ENCODE results near the gene NOS1AP.
"Not testable (repeated sequence)": the region's sequence is repeated elsewhere in the genome, so short reads cannot be mapped to it uniquely, and the experiment has no call there.

NOS1AP gene

GRCh38 chr1:162406811-162407210, 337.3 kb downstream of the NOS1AP start:
- Histone ChIP-seq H3K4me1 (ENCODE audit: insufficient read depth, insufficient read length) (peaks cover 2% of the 10 kb centered on the region), H3K27me3 (ENCODE audit: insufficient read depth, insufficient read length) (no peaks in the 10 kb centered on the region), H3K4me3 (ENCODE audit: insufficient read length, low read depth) (no peak overlapping the region), H3K9me3 (ENCODE audit: insufficient read depth, low read length) (no peaks in the 10 kb centered on the region), H3K36me3 (ENCODE audit: insufficient read depth, insufficient read length, low read length) (no peaks in the 10 kb centered on the region), H3K9ac (ENCODE audit: insufficient read length, low read depth) (no peak overlapping the region)
- TF ChIP-seq ZNF274 (IDR thresholded peaks at IDR 0.05; ENCODE audit: low read depth, low read length): no peak
- TF ChIP-seq YY1 (IDR thresholded peaks at IDR 0.05; ENCODE audit: insufficient read depth, insufficient read length): no peak
- TF ChIP-seq SUZ12 (IDR thresholded peaks at IDR 0.05; ENCODE audit: extremely low read depth, insufficient read depth, insufficient read length): no peak
- no peak for DNase-seq (ENCODE audit: low read depth, low spot score)

DNA sequence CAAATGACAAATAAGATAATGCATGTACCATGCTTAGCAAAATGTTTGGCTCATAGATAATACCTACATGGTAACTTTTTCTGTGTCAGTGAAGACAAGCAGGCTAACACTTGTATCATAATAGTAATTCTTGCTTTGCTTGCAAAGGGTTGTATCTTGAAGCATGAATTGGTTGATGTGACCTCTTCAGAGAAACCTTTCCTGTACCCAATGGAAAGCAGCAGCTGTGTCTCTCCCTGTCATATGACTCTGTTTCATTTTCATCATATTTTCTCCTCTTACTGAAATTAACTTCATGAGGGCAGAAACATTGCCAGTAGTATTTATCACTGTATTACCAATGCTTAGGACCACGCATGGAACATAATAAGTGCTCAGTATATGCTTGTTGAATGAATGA, 338.0 kb downstream of the NOS1AP start:
- no peak for DNase-seq (ENCODE audit: low read depth, low spot score)
- TF ChIP-seq YY1 (IDR thresholded peaks at IDR 0.05; ENCODE audit: insufficient read depth, insufficient read length) (no peak), ZNF274 (IDR thresholded peaks at IDR 0.05; ENCODE audit: low read depth, low read length) (no peak), SUZ12 (IDR thresholded peaks at IDR 0.05; ENCODE audit: extremely low read depth, insufficient read depth, insufficient read length) (no peak)
- H3K4me1 ChIP-seq (ENCODE audit: insufficient read depth, insufficient read length): peaks cover under 1% of the 10 kb centered on the region
- H3K9ac ChIP-seq (ENCODE audit: insufficient read length, low read depth): no peak overlapping the region
- no peaks in the 10 kb centered on the region for H3K27me3 ChIP-seq (ENCODE audit: insufficient read depth, insufficient read length)
- H3K36me3 ChIP-seq (ENCODE audit: insufficient read depth, insufficient read length, low read length): no peaks in the 10 kb centered on the region
- H3K4me3 ChIP-seq (ENCODE audit: insufficient read length, low read depth): no peak overlapping the region
- H3K9me3 ChIP-seq (ENCODE audit: insufficient read depth, low read length): no peaks in the 10 kb centered on the region

- H3K4me3 ChIP-seq (ENCODE audit: insufficient read length, low read depth): no peak within 1 kb of the TSS
- H3K9me3 ChIP-seq (ENCODE audit: insufficient read depth, low read length): peaks cover 12% of the 10 kb centered on the region
- H3K9ac ChIP-seq (ENCODE audit: insufficient read length, low read depth): no peak within 1 kb of the TSS
- no peaks in the 10 kb centered on the region for H3K36me3 ChIP-seq (ENCODE audit: insufficient read depth, insufficient read length, low read length)
- DNase-seq (ENCODE audit: low read depth, low spot score): no peak
- H3K4me1 ChIP-seq (ENCODE audit: insufficient read depth, insufficient read length): no peaks in the 10 kb centered on the region
- TF ChIP-seq YY1 (IDR thresholded peaks at IDR 0.05; ENCODE audit: insufficient read depth, insufficient read length) (no peak), SUZ12 (IDR thresholded peaks at IDR 0.05; ENCODE audit: extremely low read depth, insufficient read depth, insufficient read length) (no peak), ZNF274 (IDR thresholded peaks at IDR 0.05; ENCODE audit: low read depth, low read length) (no peak)
- no peaks in the 10 kb centered on the region for H3K27me3 ChIP-seq (ENCODE audit: insufficient read depth, insufficient read length)
Measured at GRCh38 chr1:162412002-162412401, 342.5 kb downstream of the NOS1AP start, which contains the start of gene SH2D1B. SH2D1B (minus strand) TSS chr1:162412136; CDS start chr1:162412016, 120 bp downstream.

- no peak for DNase-seq (ENCODE audit: low read depth, low spot score)
- no peaks in the 10 kb centered on the region for H3K36me3 ChIP-seq (ENCODE audit: insufficient read depth, insufficient read length, low read length)
- TF ChIP-seq SUZ12 (IDR thresholded peaks at IDR 0.05; ENCODE audit: extremely low read depth, insufficient read depth, insufficient read length) (no peak), ZNF274 (IDR thresholded peaks at IDR 0.05; ENCODE audit: low read depth, low read length) (no peak), YY1 (IDR thresholded peaks at IDR 0.05; ENCODE audit: insufficient read depth, insufficient read length) (no peak)
- H3K27me3 ChIP-seq (ENCODE audit: insufficient read depth, insufficient read length): no peaks in the 10 kb centered on the region
- no peak overlapping the region for H3K9ac ChIP-seq (ENCODE audit: insufficient read length, low read depth)
- H3K9me3 ChIP-seq (ENCODE audit: insufficient read depth, low read length): peaks cover 12% of the 10 kb centered on the region
- H3K4me3 ChIP-seq (ENCODE audit: insufficient read length, low read depth): no peak overlapping the region
- no peaks in the 10 kb centered on the region for H3K4me1 ChIP-seq (ENCODE audit: insufficient read depth, insufficient read length)
Measured at GRCh38 chr1:162416215-162416614, 346.7 kb downstream of the NOS1AP start.

GRCh38 chr1:162416909-162417308, 347.4 kb downstream of the NOS1AP start:
- Histone ChIP-seq H3K36me3 (ENCODE audit: insufficient read depth, insufficient read length, low read length) (no peaks in the 10 kb centered on the region), H3K27me3 (ENCODE audit: insufficient read depth, insufficient read length) (no peaks in the 10 kb centered on the region), H3K4me1 (ENCODE audit: insufficient read depth, insufficient read length) (no peaks in the 10 kb centered on the region), H3K4me3 (ENCODE audit: insufficient read length, low read depth) (no peak overlapping the region), H3K9me3 (ENCODE audit: insufficient read depth, low read length) (peaks cover 12% of the 10 kb centered on the region), H3K9ac (ENCODE audit: insufficient read length, low read depth) (no peak overlapping the region)
- DNase-seq (ENCODE audit: low read depth, low spot score): no peak
- TF ChIP-seq SUZ12 (IDR thresholded peaks at IDR 0.05; ENCODE audit: extremely low read depth, insufficient read depth, insufficient read length) (no peak), YY1 (IDR thresholded peaks at IDR 0.05; ENCODE audit: insufficient read depth, insufficient read length) (no peak), ZNF274 (IDR thresholded peaks at IDR 0.05; ENCODE audit: low read depth, low read length) (no peak)

- TF ChIP-seq SUZ12 (IDR thresholded peaks at IDR 0.05; ENCODE audit: extremely low read depth, insufficient read depth, insufficient read length): no peak
- no peak for TF ChIP-seq ZNF274 (IDR thresholded peaks at IDR 0.05; ENCODE audit: low read depth, low read length)
- TF ChIP-seq YY1 (IDR thresholded peaks at IDR 0.05; ENCODE audit: insufficient read depth, insufficient read length): no peak
- no peaks in the 10 kb centered on the region for H3K27me3 ChIP-seq (ENCODE audit: insufficient read depth, insufficient read length)
- no peaks in the 10 kb centered on the region for H3K4me1 ChIP-seq (ENCODE audit: insufficient read depth, insufficient read length)
- no peaks in the 10 kb centered on the region for H3K36me3 ChIP-seq (ENCODE audit: insufficient read depth, insufficient read length, low read length)
- no peak overlapping the region for H3K4me3 ChIP-seq (ENCODE audit: insufficient read length, low read depth)
- no peak overlapping the region for H3K9ac ChIP-seq (ENCODE audit: insufficient read length, low read depth)
- H3K9me3 ChIP-seq (ENCODE audit: insufficient read depth, low read length): peaks cover 12% of the 10 kb centered on the region
- DNase-seq (ENCODE audit: low read depth, low spot score): no peak
Measured at GRCh38 chr1:162417650-162418049, 348.2 kb downstream of the NOS1AP start.

DNA sequence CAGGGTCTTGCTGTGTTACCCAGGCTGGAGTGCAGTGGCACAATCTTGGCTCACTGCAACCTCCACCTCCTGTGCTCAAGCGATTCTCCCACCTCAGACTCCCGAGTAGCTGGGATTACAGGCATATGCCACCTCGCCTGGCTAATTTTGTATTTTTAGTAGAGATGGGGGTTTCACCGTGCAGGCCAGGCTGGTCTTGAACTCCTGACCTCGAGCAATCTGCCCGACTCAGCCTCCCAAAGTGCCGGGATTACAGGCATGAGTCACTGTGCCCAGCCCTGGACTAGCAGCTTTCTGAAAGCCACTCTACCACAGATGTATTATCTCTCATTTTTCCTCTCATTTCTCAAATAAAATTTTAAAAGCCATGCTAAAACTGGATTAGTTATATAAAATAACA, 349.1 kb downstream of the NOS1AP start:
- not testable (repeated sequence) for H3K4me3 ChIP-seq (ENCODE audit: insufficient read length, low read depth); H3K27me3 ChIP-seq (ENCODE audit: insufficient read depth, insufficient read length); H3K4me1 ChIP-seq (ENCODE audit: insufficient read depth, insufficient read length); H3K9ac ChIP-seq (ENCODE audit: insufficient read length, low read depth); H3K36me3 ChIP-seq (ENCODE audit: insufficient read depth, insufficient read length, low read length); DNase-seq (ENCODE audit: low read depth, low spot score)
- peaks cover 12% of the 10 kb centered on the region for H3K9me3 ChIP-seq (ENCODE audit: insufficient read depth, low read length)

DNA sequence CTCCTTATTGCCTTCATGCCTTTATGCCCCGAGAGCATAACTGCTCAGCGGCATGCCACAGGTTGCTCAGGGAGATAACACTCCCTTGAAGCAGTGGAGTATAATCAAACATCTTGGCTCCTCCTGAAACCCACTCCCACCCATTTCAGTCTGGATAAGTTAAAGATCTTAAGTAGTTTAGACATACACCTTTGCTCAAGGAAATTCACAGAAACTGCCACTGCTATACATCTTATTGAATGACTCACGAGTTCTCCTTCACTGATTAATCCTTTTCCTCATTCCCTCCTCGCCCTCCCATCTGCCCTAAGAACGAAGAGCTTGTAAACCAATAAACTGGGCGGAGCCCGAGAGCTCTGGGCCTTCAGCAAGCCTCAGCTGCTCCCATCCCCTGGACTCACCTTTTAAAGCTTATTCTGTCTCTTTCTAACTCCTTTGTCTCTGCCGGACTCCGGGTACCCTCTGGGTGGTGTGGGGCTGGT, 350.0 kb downstream of the NOS1AP start:
- DNase-seq (ENCODE audit: low read depth, low spot score); H3K36me3 ChIP-seq (ENCODE audit: insufficient read depth, insufficient read length, low read length); H3K4me1 ChIP-seq (ENCODE audit: insufficient read depth, insufficient read length); H3K27me3 ChIP-seq (ENCODE audit: insufficient read depth, insufficient read length); H3K4me3 ChIP-seq (ENCODE audit: insufficient read length, low read depth); H3K9ac ChIP-seq (ENCODE audit: insufficient read length, low read depth): not testable (repeated sequence)
- peaks cover 12% of the 10 kb centered on the region for H3K9me3 ChIP-seq (ENCODE audit: insufficient read depth, low read length)
